Measurements from ENCODE around the gene PABPN1.

DNA sequence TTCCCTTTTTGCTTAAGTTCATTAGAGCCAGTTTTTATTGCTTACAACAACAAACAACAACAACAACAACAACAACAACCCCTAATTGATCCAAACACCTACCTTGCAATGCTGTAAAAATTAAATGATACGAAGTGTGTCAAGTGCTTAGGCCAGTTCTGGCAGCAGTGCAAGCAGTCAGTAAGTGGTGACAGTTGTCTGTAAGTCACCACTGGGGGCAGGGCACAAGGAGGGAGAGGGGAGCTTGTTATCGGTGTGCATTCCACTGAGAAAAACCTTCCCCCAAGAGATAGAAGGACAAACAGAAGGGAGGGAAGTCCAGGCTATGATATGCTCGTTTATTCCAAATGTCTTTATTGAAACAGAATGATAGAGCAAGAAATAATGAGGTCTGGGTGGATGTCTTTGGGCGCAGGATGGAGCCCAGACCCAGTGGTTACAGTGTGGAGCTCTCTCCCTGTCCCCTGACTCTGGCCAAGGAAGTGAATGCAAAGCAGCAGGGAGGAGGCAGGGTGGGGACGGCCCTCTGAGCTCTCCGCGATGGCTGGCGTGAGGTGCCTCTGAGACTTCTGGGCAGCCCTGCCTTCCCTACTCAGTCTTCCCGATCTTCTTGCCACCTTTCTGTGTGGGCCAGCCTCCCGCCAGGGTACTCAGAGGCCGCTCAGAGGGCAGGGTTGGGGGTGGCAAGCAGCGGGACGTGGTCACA lies 24.9 kb downstream of the PABPN1 start:
- TF ChIP-seq ZFP3 (CRISPR knock-in tag; IDR thresholded peaks at IDR 0.05): no peak
- no peak for TF ChIP-seq ZNF70 (CRISPR knock-in tag; IDR thresholded peaks at IDR 0.05)
- TF ChIP-seq RARB (CRISPR knock-in tag; IDR thresholded peaks at IDR 0.05): no peak
- TF ChIP-seq, protein P1, sequence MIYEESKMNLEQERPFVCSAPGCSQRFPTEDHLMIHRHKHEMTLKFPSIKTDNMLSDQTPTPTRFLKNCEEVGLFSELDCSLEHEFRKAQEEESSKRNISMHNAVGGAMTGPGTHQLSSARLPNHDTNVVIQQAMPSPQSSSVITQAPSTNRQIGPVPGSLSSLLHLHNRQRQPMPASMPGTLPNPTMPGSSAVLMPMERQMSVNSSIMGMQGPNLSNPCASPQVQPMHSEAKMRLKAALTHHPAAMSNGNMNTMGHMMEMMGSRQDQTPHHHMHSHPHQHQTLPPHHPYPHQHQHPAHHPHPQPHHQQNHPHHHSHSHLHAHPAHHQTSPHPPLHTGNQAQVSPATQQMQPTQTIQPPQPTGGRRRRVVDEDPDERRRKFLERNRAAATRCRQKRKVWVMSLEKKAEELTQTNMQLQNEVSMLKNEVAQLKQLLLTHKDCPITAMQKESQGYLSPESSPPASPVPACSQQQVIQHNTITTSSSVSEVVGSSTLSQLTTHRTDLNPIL (CRISPR knock-in tag; IDR thresholded peaks at IDR 0.05; ENCODE audit: low read depth): no peak
- no peak for TF ChIP-seq ZC3H10 (CRISPR knock-in tag; IDR thresholded peaks at IDR 0.05)
- TF ChIP-seq ISL1 (CRISPR knock-in tag; IDR thresholded peaks at IDR 0.05): no peak
- TF ChIP-seq ARNTL (CRISPR knock-in tag; IDR thresholded peaks at IDR 0.05; ENCODE audit: borderline replicate concordance, low read depth): no peak
- TF ChIP-seq, protein P2, sequence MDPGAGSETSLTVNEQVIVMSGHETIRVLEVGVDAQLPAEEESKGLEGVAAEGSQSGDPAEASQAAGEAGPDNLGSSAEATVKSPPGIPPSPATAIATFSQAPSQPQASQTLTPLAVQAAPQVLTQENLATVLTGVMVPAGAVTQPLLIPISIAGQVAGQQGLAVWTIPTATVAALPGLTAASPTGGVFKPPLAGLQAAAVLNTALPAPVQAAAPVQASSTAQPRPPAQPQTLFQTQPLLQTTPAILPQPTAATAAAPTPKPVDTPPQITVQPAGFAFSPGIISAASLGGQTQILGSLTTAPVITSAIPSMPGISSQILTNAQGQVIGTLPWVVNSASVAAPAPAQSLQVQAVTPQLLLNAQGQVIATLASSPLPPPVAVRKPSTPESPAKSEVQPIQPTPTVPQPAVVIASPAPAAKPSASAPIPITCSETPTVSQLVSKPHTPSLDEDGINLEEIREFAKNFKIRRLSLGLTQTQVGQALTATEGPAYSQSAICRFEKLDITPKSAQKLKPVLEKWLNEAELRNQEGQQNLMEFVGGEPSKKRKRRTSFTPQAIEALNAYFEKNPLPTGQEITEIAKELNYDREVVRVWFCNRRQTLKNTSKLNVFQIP (CRISPR knock-in tag; IDR thresholded peaks at IDR 0.05; ENCODE audit: borderline replicate concordance, low read depth): no peak
- TF ChIP-seq ESRRG (CRISPR knock-in tag; IDR thresholded peaks at IDR 0.05): no peak
- TF ChIP-seq TCF4 (CRISPR knock-in tag; IDR thresholded peaks at IDR 0.05; ENCODE audit: borderline replicate concordance): no peak
- no peak for TF ChIP-seq CSDC2 (CRISPR knock-in tag; IDR thresholded peaks at IDR 0.05)
- TF ChIP-seq, protein P3, sequence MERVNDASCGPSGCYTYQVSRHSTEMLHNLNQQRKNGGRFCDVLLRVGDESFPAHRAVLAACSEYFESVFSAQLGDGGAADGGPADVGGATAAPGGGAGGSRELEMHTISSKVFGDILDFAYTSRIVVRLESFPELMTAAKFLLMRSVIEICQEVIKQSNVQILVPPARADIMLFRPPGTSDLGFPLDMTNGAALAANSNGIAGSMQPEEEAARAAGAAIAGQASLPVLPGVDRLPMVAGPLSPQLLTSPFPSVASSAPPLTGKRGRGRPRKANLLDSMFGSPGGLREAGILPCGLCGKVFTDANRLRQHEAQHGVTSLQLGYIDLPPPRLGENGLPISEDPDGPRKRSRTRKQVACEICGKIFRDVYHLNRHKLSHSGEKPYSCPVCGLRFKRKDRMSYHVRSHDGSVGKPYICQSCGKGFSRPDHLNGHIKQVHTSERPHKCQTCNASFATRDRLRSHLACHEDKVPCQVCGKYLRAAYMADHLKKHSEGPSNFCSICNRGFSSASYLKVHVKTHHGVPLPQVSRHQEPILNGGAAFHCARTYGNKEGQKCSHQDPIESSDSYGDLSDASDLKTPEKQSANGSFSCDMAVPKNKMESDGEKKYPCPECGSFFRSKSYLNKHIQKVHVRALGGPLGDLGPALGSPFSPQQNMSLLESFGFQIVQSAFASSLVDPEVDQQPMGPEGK (CRISPR knock-in tag; IDR thresholded peaks at IDR 0.05; ENCODE audit: borderline replicate concordance): no peak
- no peak for TF ChIP-seq SNAI2 (CRISPR knock-in tag; IDR thresholded peaks at IDR 0.05)
- no peak for TF ChIP-seq ZNF8 (CRISPR knock-in tag; IDR thresholded peaks at IDR 0.05)
